K562 treated with DMSO at 1 percent for 4 hours (cell line): Measurements from ENCODE around the gene ZNF470. TPM values are rescaled to one million over a fixed set of nuclear protein-coding genes. Genes with fewer than 3 reads are reported as not detected.

ENCODE experiments used
- total RNA-seq: library from RNA; unstranded; fragments of 300-600 nt; gene quantifications from 2 replicates; pipeline ENCODE4 v1.2.3, GENCODE V29; 2022; ENCODE audit not compliant: insufficient read depth

The ZNF470 gene
- not detected in 2 replicates for total RNA-seq

DNA sequence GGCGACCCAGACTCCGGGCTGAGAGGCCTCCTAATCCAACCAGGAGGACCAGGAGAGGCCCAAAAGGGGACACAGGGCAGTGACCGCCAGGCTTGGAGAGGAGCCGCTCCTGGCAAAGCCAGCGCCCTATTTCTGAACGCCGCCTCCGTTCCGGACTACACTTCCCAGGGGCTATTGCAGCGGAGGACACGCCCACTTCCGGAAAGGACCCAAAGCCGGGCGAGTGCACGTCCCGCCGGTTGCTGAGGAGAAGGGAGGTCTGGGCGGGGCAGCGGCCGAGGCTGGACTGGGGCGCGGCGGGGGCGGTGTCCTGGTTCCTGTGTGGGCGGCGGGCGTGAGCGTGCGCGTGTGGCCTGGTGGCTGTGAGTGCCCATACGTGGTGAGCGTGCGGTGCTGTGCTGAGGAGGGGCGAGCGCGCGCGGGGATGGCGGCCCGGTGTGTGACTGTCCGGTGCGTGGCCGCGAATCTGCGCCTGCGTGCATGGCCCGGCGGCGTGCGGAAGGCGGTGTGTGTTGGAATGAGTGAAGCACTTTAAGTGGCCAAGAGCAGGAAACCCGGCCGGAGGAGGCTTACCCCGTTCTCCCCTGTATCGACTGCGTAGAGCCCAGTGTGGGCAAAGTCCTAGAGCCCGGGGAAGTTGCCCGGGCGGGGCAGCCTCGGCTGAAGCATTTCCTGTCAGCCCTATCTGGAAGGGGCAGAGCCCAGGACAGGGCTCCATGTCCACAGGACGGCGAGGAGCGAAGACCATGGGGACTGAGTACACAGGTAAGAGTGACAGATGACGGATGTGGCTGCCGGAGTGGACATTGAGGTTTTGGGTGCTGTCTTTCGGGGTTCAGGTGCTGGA lies at the start of gene ZNF470:
Gene ZNF470, plus strand, starts transcription at position 195 of the 847 bp plus-strand sequence. CDS start 2,844 bp downstream, outside the sequence.

DNA sequence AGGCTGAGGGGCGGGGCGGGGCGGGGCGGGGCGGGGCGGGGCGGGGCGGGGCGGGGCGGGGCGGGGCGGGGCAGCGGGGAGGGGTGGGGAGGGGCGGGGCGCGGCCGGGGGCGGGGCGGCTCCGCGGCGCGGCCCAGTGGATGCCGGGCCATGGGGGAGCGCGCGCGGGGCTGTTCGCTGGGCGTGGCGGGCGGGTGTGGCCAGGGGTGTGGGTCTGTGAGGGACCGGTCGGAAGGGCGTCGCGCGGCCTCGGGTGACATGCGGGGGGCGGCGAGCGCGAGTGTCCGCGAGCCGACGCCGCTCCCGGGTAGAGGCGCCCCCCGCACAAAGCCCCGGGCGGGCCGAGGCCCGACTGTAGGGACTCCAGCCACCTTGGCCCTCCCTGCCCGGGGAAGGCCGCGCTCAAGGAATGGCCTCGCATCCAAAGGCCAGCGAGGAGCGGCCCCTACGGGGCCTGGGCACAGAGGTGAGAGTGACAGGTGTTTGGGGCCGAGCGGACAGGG lies 28.5 kb upstream of the ZNF470 start, which contains the start of gene ZFP28:
Gene ZFP28, plus strand, starts transcription at position 188 of the 503 bp plus-strand sequence. Its CDS starts 71 bp downstream, at position 259.

DNA sequence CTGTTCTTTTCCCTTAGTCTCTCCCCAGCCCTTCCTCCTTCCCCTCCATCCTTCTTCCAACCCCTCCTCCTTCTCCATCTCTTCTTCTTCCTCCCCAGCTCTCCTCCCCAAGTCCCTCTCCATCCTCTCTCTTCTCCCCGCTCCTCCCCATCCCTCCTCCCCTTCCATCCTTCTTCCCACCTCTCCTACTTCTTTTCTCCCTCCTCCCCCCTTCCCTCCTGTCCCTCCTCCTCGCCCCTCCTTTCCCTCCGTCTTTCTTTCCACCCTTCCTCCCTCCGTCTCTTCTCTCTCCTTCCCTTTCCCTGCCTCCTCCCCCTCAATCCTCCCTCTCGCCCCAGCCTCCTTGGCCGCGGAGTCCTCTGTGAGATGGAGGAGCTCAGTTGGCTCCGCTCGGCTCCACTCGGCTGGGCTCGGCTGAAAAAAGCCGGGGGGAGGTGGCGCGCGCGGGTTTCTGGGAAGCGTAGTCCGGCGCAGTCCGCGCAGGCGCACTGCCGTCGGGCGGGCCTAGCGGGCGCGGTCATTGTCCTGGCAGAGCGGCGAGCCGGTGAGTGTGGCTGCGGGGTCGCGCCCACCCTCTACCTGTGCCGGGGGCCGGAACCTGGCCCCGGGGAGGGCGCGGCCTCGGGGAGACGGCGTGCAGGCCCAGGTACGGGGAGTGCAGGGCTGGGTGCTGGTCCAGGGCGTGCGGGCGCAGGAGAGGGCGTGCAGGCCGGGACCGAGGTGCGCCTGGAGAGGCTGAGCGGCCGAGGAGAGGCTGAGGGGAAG lies 27.7 kb downstream of the ZNF470 start, which contains the start of gene ZNF71:
Gene ZNF71, plus strand, starts transcription at position 520 of the 765 bp plus-strand sequence. CDS start 6,257 bp downstream, outside the sequence.

Other genes starting within 250 kb of the ZNF470 start
- gene ZNF582, start 173.9 kb upstream of the ZNF470 start, total RNA-seq = 1.9 TPM in 1 of 2 replicates, not detected in the other
- 0.16 TPM in 1 of 2 replicates, not detected in the other for gene ZNF583, start 163.1 kb upstream of the ZNF470 start, total RNA-seq
- not detected in 2 replicates for gene ZNF667, start 90.1 kb upstream of the ZNF470 start, total RNA-seq
- not detected in 2 replicates for gene ZNF471, start 59.6 kb upstream of the ZNF470 start, total RNA-seq
- not detected in 2 replicates for gene ZFP28, start 28.5 kb upstream of the ZNF470 start, total RNA-seq
- not detected in 2 replicates for gene ZNF71, start 27.8 kb downstream of the ZNF470 start, total RNA-seq
- gene SMIM17, start 75.7 kb downstream of the ZNF470 start, total RNA-seq = not detected in 2 replicates
- not detected in 2 replicates for gene ZNF835, start 104.3 kb downstream of the ZNF470 start, total RNA-seq